ENCODE data around the gene AP3B1.

AP3B1 gene

GRCh38 chr5:77963795-77964194 lies 330.7 kb downstream of the AP3B1 start:
- DNase-seq (ENCODE audit: low read depth): no peak

- DNase-seq (ENCODE audit: low read depth): no peak
Measured at GRCh38 chr5:77960863-77961396, 333.6 kb downstream of the AP3B1 start.

- no peak for DNase-seq (ENCODE audit: low read depth)
Measured at GRCh38 chr5:77960305-77960704, 334.2 kb downstream of the AP3B1 start.

GRCh38 chr5:77958642-77959330 lies 335.7 kb downstream of the AP3B1 start:
- no peak for DNase-seq (ENCODE audit: low read depth)

GRCh38 chr5:77957931-77958521 lies 336.5 kb downstream of the AP3B1 start:
- no peak for DNase-seq (ENCODE audit: low read depth)

- no peak for DNase-seq (ENCODE audit: low read depth)
Measured at GRCh38 chr5:77957516-77957915, 337.0 kb downstream of the AP3B1 start.

GRCh38 chr5:77957081-77957480 lies 337.4 kb downstream of the AP3B1 start:
- no peak for DNase-seq (ENCODE audit: low read depth)

- no peak for DNase-seq (ENCODE audit: low read depth)
Measured at GRCh38 chr5:77955577-77955976, 338.9 kb downstream of the AP3B1 start.

GRCh38 chr5:77953374-77953773 lies 341.1 kb downstream of the AP3B1 start:
- no peak for DNase-seq (ENCODE audit: low read depth)

- DNase-seq (ENCODE audit: low read depth): no peak
Measured at GRCh38 chr5:77952636-77953212, 341.8 kb downstream of the AP3B1 start.
